Ovary (tissue), 3 donors: ENCODE data around the gene TXNDC12.

Source experiments
- EP300 ChIP-seq: sonication (generic); formaldehyde crosslinking; IDR thresholded peaks from one replicate; pipeline ENCODE4 v1.6.1; 2017; ENCODE audit warnings: antibody characterized with exemption
- TF ChIP-seq, protein P1 (sequence below), 3 donors: fragments of 450-650 bp in 2 of 3; fragments of 200-600 bp in 1 of 3; IDR thresholded peaks; one replicate each; pipeline versions ENCODE4 v1.5.1 to v1.8.0; 2016 to 2022; ENCODE audit warnings: antibody characterized with exemption in 3 of 3, mild to moderate bottlenecking in 1 of 3
- donor health status: DM: no; HTN: no; CAD: no.

- TF ChIP-seq EP300: no peak
- TF ChIP-seq, protein P1, sequence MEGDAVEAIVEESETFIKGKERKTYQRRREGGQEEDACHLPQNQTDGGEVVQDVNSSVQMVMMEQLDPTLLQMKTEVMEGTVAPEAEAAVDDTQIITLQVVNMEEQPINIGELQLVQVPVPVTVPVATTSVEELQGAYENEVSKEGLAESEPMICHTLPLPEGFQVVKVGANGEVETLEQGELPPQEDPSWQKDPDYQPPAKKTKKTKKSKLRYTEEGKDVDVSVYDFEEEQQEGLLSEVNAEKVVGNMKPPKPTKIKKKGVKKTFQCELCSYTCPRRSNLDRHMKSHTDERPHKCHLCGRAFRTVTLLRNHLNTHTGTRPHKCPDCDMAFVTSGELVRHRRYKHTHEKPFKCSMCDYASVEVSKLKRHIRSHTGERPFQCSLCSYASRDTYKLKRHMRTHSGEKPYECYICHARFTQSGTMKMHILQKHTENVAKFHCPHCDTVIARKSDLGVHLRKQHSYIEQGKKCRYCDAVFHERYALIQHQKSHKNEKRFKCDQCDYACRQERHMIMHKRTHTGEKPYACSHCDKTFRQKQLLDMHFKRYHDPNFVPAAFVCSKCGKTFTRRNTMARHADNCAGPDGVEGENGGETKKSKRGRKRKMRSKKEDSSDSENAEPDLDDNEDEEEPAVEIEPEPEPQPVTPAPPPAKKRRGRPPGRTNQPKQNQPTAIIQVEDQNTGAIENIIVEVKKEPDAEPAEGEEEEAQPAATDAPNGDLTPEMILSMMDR (IDR thresholded peaks at IDR 0.05): no peak
These were observed 46.8 kb downstream of the TXNDC12 start for GRCh38 chr1:52008071-52008809.
